Activated T-helper 17 cell treated with anti-CD3 and anti-CD28 coated beads, Interleukin-2, amount 50 U/mL, for 72 hours (primary cell): ENCODE measurements around the gene CEP192. TPM values are rescaled to one million over a fixed set of nuclear protein-coding genes. Genes with fewer than 3 reads are reported as not detected.
"Not testable (repeated sequence)": the region's sequence is repeated elsewhere in the genome, so short reads cannot be mapped to it uniquely, and the experiment has no call there.

ENCODE experiments used
- ATAC-seq: fragments of 150-1000 bp; cut with Tn5 transposase; replicated peaks from 2 replicates; pipeline ENCODE4 v1.10.0; 2021; ENCODE audit warnings: mild to moderate bottlenecking, moderate library complexity
- H3K27ac Mint-ChIP-seq: one replicate; pipeline ENCODE4 v1.8.0; 2022; ENCODE audit warnings: mixed read lengths
- H3K27me3 Mint-ChIP-seq: one replicate; pipeline ENCODE4 v1.8.0; 2022; ENCODE audit warnings: mixed read lengths
- H3K36me3 Mint-ChIP-seq: one replicate; pipeline ENCODE4 v1.8.0; 2022; ENCODE audit warnings: low read depth, mild to moderate bottlenecking, mixed read lengths
- H3K4me1 Mint-ChIP-seq: one replicate; pipeline ENCODE4 v1.8.0; 2022; ENCODE audit warnings: mixed read lengths
- H3K4me3 Mint-ChIP-seq: one replicate; pipeline ENCODE4 v1.8.0; 2022; ENCODE audit warnings: mild to moderate bottlenecking, mixed read lengths
- H3K9me3 Mint-ChIP-seq: one replicate; pipeline ENCODE4 v1.8.0; 2022; ENCODE audit warnings: mixed read lengths
- total RNA-seq, 2 donors: library from RNA; stranded (reverse); gene quantifications; one replicate each; pipeline ENCODE4 v1.2.3, GENCODE V29; 2022

CEP192 gene
- total RNA-seq, 2 donors from 2014 or later, result 35.3 to 62.0 TPM

DNA sequence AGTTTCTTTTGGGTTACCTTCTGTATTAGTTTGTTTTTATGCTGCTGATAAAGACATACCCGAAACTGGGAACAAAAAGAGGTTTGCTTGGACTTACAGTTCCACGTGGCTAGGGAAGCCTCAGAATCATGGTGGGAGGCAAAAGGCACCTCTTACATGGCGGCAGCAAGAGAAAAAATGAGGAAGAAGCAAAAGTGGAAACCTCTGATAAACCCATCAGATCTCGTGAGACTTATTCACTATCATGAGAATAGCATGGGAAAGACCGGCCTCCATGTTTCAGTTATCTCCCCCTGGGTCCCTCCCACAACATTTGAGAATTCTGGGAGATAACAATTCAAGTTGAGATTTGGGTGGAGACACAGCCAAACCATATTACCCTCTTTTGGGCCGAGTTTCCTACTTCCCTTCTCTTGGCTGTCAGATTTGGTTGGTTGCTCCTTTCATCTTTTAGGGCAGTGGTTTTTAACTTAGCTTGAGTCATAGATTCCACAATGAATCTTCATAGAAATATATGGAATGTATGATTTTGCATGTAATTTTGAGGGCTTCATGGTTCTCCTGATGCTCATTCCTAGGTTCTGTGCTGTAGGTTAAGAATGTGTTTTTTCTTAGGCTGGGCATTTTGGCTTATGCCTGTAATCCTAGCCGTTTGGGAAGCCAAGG lies 44.2 kb downstream of the CEP192 start:
- Mint-ChIP-seq H3K27ac (no peak overlapping the region), H3K4me1 (peaks cover 9% of the 10 kb centered on the region), H3K36me3 (peaks cover 94% of the 10 kb centered on the region), H3K4me3 (no peak overlapping the region), H3K9me3 (no peaks in the 10 kb centered on the region), H3K27me3 (no peaks in the 10 kb centered on the region)
- ATAC-seq, result no peak

- H3K36me3 Mint-ChIP-seq, result peaks cover 94% of the 10 kb centered on the region
- H3K4me1 Mint-ChIP-seq, result peaks cover 6% of the 10 kb centered on the region
- no peak for ATAC-seq
- no peaks in the 10 kb centered on the region for H3K9me3 Mint-ChIP-seq
- no peak overlapping the region for H3K4me3 Mint-ChIP-seq
- H3K27me3 Mint-ChIP-seq, result no peaks in the 10 kb centered on the region
- H3K27ac Mint-ChIP-seq, result no peak overlapping the region
Measured at GRCh38 chr18:13036622-13037320, 45.6 kb downstream of the CEP192 start.

DNA sequence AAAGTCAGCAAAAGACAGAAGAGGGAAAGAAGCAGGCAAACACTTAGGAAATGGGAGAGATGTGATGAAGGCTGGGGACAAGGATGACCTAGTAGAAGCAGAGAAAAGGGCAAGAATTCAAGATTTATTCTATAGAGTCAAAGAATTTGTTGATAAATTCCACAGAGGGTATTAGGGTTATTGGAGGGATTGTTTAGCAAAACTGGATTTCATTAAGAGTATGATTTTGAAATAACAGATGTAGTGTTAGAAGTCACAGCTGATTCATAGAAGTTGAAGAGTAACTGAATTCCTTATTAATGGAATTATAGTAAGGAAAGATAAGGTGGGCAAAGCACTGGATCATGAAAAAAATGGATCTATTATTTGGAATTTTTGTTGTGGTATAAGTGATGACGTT lies 48.6 kb downstream of the CEP192 start:
- Mint-ChIP-seq H3K36me3 (peaks cover 94% of the 10 kb centered on the region), H3K27me3 (no peaks in the 10 kb centered on the region), H3K4me1 (no peaks in the 10 kb centered on the region), H3K27ac (no peak overlapping the region), H3K9me3 (no peaks in the 10 kb centered on the region), H3K4me3 (no peak overlapping the region)
- ATAC-seq, result no peak

- H3K36me3 Mint-ChIP-seq, result peaks cover 98% of the 10 kb centered on the region
- H3K4me3 Mint-ChIP-seq, result no peak overlapping the region
- no peaks in the 10 kb centered on the region for H3K27me3 Mint-ChIP-seq
- no peak overlapping the region for H3K27ac Mint-ChIP-seq
- H3K9me3 Mint-ChIP-seq, result no peaks in the 10 kb centered on the region
- no peak for ATAC-seq
- H3K4me1 Mint-ChIP-seq, result peaks cover 7% of the 10 kb centered on the region
Measured at GRCh38 chr18:13043066-13043465, 51.9 kb downstream of the CEP192 start.

DNA sequence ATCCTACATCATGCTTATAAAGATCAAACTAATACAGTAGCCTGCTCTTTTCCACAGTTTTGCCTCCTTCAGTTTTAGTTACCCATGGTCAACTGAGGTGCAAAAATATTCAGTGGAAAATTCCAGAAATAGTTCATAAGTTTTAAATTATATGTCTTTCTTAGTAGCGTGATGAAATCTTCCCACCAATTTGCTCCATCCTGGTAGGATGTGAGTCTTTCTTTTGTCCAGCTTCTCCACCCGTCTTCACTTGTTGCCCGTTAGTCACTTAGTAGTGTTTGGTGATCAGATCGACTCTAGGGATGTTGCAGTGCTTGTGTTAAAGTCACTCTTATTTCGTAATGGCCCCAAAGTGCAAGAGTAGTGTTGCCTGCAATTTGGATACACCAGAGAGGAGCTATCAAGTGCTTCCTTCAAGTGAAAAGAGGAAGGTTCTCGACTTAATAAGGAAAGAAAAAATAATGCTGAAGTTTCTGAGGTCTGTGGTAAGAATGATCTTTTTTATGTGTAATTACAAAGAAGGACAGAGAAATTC lies 57.0 kb downstream of the CEP192 start:
- H3K9me3 Mint-ChIP-seq, result no peaks in the 10 kb centered on the region
- H3K36me3 Mint-ChIP-seq, result peaks cover 100% of the 10 kb centered on the region
- no peak overlapping the region for H3K4me3 Mint-ChIP-seq
- H3K27me3 Mint-ChIP-seq, result no peaks in the 10 kb centered on the region
- H3K4me1 Mint-ChIP-seq, result peaks cover 23% of the 10 kb centered on the region
- no peak overlapping the region for H3K27ac Mint-ChIP-seq
- ATAC-seq, result no peak

DNA sequence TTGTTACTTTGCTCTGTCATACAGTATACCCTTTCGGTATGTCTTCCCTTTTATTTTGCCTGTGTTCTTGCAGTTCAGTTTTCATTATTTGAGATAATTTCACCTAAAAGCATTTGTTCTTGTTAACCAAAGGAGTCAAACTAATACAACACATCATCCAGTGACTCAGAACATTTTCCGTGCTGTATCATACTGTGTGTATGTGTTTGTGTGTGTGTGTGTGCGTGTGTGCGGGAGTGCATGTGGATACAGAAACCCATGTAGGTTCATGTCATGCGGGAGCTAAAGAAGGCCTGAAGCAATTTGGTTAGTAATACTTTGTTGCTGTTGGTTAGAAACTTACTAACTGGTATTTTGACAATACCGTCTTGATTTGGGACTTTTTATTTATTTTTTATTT lies 60.0 kb downstream of the CEP192 start:
- no peak overlapping the region for H3K4me3 Mint-ChIP-seq
- H3K27me3 Mint-ChIP-seq, result no peaks in the 10 kb centered on the region
- peaks cover 26% of the 10 kb centered on the region for H3K4me1 Mint-ChIP-seq
- peak; percentile 14 for ATAC-seq
- no peaks in the 10 kb centered on the region for H3K9me3 Mint-ChIP-seq
- H3K36me3 Mint-ChIP-seq, result peaks cover 100% of the 10 kb centered on the region
- peak overlapping the region; percentile 46 for H3K27ac Mint-ChIP-seq

GRCh38 chr18:13051950-13052349 lies 60.8 kb downstream of the CEP192 start:
- Mint-ChIP-seq H3K36me3 (peaks cover 100% of the 10 kb centered on the region), H3K9me3 (no peaks in the 10 kb centered on the region), H3K27me3 (no peaks in the 10 kb centered on the region), H3K27ac (no peak overlapping the region), H3K4me1 (peaks cover 23% of the 10 kb centered on the region), H3K4me3 (no peak overlapping the region)
- ATAC-seq, result peak; percentile 31

DNA sequence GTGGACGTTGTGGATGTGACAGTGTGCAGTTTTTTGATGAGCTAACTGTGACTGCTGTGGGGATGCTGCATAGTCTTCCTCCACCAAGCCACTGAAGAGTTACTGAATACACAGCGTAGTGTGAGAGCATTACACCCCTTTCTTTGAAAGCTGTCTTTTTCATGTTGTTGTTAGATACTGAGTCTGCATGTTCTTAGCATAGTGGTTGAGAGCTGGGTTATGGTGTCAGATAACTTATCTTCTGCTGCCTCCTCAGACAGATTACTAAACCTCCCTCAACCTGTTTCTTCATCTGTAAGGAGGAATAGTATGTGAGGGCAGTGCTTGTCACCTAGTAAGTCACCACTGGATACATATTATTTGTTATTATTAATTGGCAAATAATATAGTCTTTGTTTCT lies 63.2 kb downstream of the CEP192 start:
- H3K27ac Mint-ChIP-seq, result no peak overlapping the region
- H3K27me3 Mint-ChIP-seq, result no peaks in the 10 kb centered on the region
- H3K4me1 Mint-ChIP-seq, result peaks cover 15% of the 10 kb centered on the region
- no peaks in the 10 kb centered on the region for H3K9me3 Mint-ChIP-seq
- H3K36me3 Mint-ChIP-seq, result peaks cover 100% of the 10 kb centered on the region
- no peak overlapping the region for H3K4me3 Mint-ChIP-seq
- ATAC-seq, result no peak

DNA sequence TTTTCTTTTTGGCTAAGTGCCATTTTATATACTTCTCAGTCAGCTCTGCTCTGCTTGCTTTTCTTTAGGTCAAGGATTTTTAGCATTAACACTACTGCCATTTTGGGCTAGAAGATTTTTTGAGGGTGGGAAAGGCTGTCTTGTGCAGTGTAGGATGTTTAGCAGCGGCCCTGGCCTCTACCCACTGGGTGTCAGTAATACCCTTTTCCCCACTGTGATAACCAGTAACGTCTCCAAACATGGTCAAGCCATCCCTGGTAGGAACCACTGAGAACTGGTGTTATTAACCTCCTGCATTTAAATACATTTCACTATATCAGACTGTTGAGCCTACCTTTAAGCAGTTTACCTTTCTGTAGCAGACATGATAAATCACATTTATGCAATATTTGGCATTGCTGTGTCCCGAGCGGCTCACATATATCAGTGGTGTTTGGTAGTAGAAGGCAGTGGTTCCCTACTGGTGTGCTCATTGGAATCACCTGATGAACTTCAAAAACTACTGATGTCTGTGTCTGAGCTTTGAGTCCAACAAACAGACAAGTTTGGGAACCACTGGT lies 70.5 kb downstream of the CEP192 start:
- Mint-ChIP-seq H3K27me3 (no peaks in the 10 kb centered on the region), H3K27ac (no peak overlapping the region), H3K4me1 (peaks cover 17% of the 10 kb centered on the region), H3K9me3 (no peaks in the 10 kb centered on the region), H3K36me3 (peaks cover 97% of the 10 kb centered on the region), H3K4me3 (no peak overlapping the region)
- no peak for ATAC-seq

- Mint-ChIP-seq H3K9me3 (no peaks in the 10 kb centered on the region), H3K27ac (peak overlapping the region; percentile 52), H3K36me3 (peaks cover 99% of the 10 kb centered on the region), H3K27me3 (no peaks in the 10 kb centered on the region), H3K4me3 (peak overlapping the region; percentile 36), H3K4me1 (peaks cover 17% of the 10 kb centered on the region)
- peak; percentile 49 for ATAC-seq
Measured at GRCh38 chr18:13067124-13067523, 76.0 kb downstream of the CEP192 start.

- Mint-ChIP-seq H3K9me3 (no peaks in the 10 kb centered on the region), H3K36me3 (peaks cover 100% of the 10 kb centered on the region), H3K4me3 (no peak overlapping the region), H3K27ac (no peak overlapping the region), H3K4me1 (peaks cover 14% of the 10 kb centered on the region), H3K27me3 (no peaks in the 10 kb centered on the region)
- ATAC-seq, result no peak
Measured at GRCh38 chr18:13067966-13068365, 76.8 kb downstream of the CEP192 start.

GRCh38 chr18:13070460-13070859 lies 79.3 kb downstream of the CEP192 start:
- H3K9me3 Mint-ChIP-seq, result no peaks in the 10 kb centered on the region
- ATAC-seq, result no peak
- H3K27ac Mint-ChIP-seq, result no peak overlapping the region
- H3K27me3 Mint-ChIP-seq, result no peaks in the 10 kb centered on the region
- peaks cover 5% of the 10 kb centered on the region for H3K4me1 Mint-ChIP-seq
- peaks cover 100% of the 10 kb centered on the region for H3K36me3 Mint-ChIP-seq
- no peak overlapping the region for H3K4me3 Mint-ChIP-seq

DNA sequence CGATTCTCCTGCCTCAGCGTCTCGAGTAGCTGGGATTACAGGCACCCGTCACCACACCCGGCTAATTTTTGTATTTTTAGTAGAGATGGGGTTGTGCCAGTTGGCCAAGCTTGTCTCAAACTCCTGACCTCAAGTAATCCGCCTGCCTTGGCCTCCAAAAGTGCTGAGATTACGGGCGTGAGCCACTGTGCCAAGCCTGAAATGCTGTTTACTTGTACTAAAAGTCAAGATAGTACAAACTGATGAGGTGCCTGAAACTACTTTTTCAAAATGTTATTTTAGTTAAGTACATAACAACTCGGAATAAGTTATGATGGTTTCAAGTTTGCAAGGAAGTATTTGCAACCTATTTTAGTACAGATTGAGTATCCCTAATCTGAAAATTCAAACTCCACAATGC lies 85.7 kb downstream of the CEP192 start:
- Mint-ChIP-seq H3K9me3 (no peaks in the 10 kb centered on the region), H3K36me3 (peaks cover 100% of the 10 kb centered on the region), H3K4me1 (peaks cover 4% of the 10 kb centered on the region), H3K27ac (no peak overlapping the region), H3K4me3 (no peak overlapping the region), H3K27me3 (no peaks in the 10 kb centered on the region)
- ATAC-seq, result no peak

- Mint-ChIP-seq H3K36me3 (peaks cover 100% of the 10 kb centered on the region), H3K9me3 (no peaks in the 10 kb centered on the region), H3K27ac (no peak overlapping the region), H3K4me1 (peaks cover 4% of the 10 kb centered on the region), H3K4me3 (no peak overlapping the region), H3K27me3 (no peaks in the 10 kb centered on the region)
- no peak for ATAC-seq
Measured at GRCh38 chr18:13077473-13077872, 86.3 kb downstream of the CEP192 start.

DNA sequence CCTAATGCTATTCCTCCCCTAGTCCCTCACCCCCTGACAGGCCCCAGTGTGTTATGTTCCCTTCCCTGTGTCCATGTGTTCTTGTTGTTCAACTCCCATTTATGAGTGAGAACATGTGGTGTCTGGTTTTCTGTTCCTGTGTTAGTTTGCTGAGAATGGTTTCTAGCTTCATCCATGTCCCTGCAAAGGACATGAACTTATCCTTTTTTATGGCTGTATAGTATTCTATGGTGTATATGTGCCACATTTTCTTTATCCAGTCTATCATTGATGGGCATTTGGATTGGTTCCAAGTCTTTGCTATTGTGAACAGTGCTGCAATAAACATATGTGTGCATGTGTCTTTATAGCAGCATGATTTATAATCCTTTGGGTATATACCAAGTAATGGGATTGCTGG lies 86.9 kb downstream of the CEP192 start:
- H3K36me3 Mint-ChIP-seq, result peaks cover 100% of the 10 kb centered on the region
- not testable (repeated sequence) for H3K27me3 Mint-ChIP-seq, ATAC-seq, H3K4me1 Mint-ChIP-seq, H3K27ac Mint-ChIP-seq, H3K9me3 Mint-ChIP-seq, H3K4me3 Mint-ChIP-seq
